ENCODE results near the gene TPSB2. TPM values are rescaled to one million over a fixed set of nuclear protein-coding genes. Genes with fewer than 3 reads are reported as not detected.
"Not testable (repeated sequence)": the region's sequence is repeated elsewhere in the genome, so short reads cannot be mapped to it uniquely, and the experiment has no call there.

The TPSB2 gene
- total RNA-seq, 4 donors from 2014 or later: 10.5 to 158 (median 40.1) TPM

- no peak for DNase-seq (ENCODE audit: low spot score in 2 of 2)
- no peak overlapping the region for H3K4me3 ChIP-seq (ENCODE audit: low read depth, poor library complexity, severe bottlenecking)
- intact Hi-C loops (cut with DNase I; ENCODE audit: low total_unique reads): no loop called here
- no peak for TF ChIP-seq CTCF (IDR thresholded peaks at IDR 0.05)
- no peak for TF ChIP-seq POLR2A (IDR thresholded peaks at IDR 0.05)
- WGBS, 2 donors: 30 to 39% methylated on average over 25 to 39 of the region's 61 CpGs
Measured at GRCh38 chr16:1194665-1195392, 35.2 kb downstream of the TPSB2 start.

DNA sequence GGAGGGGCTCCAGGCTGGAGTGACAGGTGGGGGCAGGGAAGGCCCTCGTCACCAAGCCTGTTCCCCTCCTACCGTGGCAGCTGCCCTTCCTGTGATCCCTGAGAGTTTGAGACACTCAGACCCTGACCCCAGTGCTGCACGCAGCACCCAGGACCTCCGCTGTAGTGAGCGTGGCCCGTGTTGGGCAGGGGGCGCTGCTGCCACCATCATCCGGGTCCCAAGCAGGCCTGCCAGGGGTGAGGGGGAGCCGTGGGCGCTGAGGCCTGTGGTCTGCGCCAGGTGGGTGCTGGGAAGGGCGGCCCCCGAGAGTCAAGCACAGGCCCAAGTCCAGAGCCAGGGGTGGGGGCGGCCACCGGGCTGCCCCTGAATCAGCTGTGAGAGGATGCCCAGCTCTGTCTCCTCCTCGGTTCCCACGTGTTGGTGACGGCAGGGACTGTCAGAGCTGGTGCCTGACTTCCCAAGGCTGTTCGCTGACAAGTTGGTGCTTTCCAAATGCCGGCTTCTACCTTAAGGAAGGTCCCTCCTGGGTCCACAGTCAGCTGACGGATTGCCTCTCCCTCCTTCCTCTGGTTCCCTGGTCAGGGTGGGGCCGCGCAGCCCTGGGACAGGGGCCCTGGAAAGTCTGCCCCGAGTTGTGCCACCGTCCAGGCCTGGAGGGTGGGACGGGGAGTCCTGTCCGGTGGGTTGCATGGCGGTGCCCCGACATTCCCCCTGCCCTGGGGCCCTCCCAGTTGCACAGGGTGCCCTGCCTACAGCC, 36.0 kb downstream of the TPSB2 start:
- DNase-seq (ENCODE audit: low spot score in 2 of 2): no peak
- intact Hi-C loops (cut with DNase I; ENCODE audit: low total_unique reads): no loop called here
- TF ChIP-seq CTCF (IDR thresholded peaks at IDR 0.05) (no peak), POLR2A (IDR thresholded peaks at IDR 0.05) (no peak)
- H3K4me3 ChIP-seq (ENCODE audit: low read depth, poor library complexity, severe bottlenecking): no peak overlapping the region
- 73 to 76% methylated on average over 19 to 29 of the region's 29 CpGs for WGBS, 2 donors

DNA sequence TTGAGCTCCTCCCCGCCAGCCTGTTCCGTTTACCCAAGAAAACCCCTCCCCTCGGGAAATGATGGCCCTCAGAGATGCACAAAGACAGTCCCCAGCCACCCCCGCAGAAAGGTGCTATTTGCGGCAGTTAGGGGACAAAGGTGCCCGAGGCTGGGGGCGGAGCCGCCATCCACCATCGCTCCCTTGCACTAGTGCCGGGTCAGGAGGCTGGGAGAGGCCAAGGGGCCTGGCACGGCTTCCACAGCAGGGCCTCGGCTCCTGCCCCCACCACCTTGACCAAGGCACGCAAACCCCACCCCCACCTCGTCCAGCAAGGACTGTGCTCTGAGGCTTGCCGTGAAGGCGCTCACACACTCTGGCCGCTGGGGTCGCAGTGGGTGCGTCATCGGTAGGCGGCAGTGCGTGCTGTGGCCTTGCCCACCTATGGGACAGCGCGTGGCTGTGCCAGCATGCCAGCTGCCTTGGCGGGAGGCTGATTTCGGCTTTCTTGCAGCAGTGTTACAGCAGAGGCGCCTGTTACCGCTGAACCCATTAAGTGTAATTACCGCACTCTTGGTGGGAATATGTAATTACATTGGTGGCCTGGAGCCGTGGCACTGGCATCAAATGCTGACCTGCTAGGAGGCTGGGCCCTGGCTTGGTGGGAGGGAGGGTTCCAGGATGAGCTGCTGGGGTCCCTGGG, 36.7 kb downstream of the TPSB2 start:
- DNase-seq (ENCODE audit: low spot score in 2 of 2): no peak
- intact Hi-C loops (cut with DNase I; ENCODE audit: low total_unique reads): no loop called here
- WGBS, 2 donors: 56 to 68% methylated on average over 15 to 24 of the region's 30 CpGs
- no peak overlapping the region for H3K4me3 ChIP-seq (ENCODE audit: low read depth, poor library complexity, severe bottlenecking)
- TF ChIP-seq POLR2A (IDR thresholded peaks at IDR 0.05): no peak
- no peak for TF ChIP-seq CTCF (IDR thresholded peaks at IDR 0.05)

- WGBS, 2 donors: 82 to 90% methylated on average over 6 to 9 of the region's 9 CpGs
- TF ChIP-seq CTCF (IDR thresholded peaks at IDR 0.05) (no peak), POLR2A (IDR thresholded peaks at IDR 0.05) (no peak)
- no peak for DNase-seq (ENCODE audit: low spot score in 2 of 2)
- intact Hi-C loops (cut with DNase I; ENCODE audit: low total_unique reads): no loop called here
- H3K4me3 ChIP-seq (ENCODE audit: low read depth, poor library complexity, severe bottlenecking): no peak overlapping the region
Measured at GRCh38 chr16:1192384-1193073, 37.5 kb downstream of the TPSB2 start.

GRCh38 chr16:1190789-1191188, 39.2 kb downstream of the TPSB2 start:
- intact Hi-C loops (cut with DNase I; ENCODE audit: low total_unique reads); H3K4me3 ChIP-seq (ENCODE audit: low read depth, poor library complexity, severe bottlenecking); DNase-seq (ENCODE audit: low spot score in 2 of 2): not testable (repeated sequence)
- 80 to 85% methylated on average over 5 to 8 of the region's 11 CpGs for WGBS, 2 donors

Data from lower leg skin (tissue), 4 donors.